HepG2 (cell line): Measurements from ENCODE around the gene ST6GALNAC6. TPM values are rescaled to one million over a fixed set of nuclear protein-coding genes. Genes with fewer than 3 reads are reported as not detected.

Experiments
- AGO2 ChIP-seq: fragments of 200-400 bp; formaldehyde crosslinking; optimal IDR thresholded peaks from 2 replicates; pipeline ENCODE3; 2017; ENCODE audit warnings: mild to moderate bottlenecking, low read depth, low read length, moderate library complexity
- BHLHE40 ChIP-seq: IDR thresholded peaks from 2 replicates; pipeline ENCODE4 v1.6.1; 2011; ENCODE audit warnings: low read length, improper control_type of control experiment
- CSRNP2 ChIP-seq: sonication (generic); formaldehyde crosslinking; conservative IDR thresholded peaks from 2 replicates; pipeline ENCODE4 v1.8.0; 2022; ENCODE audit warnings: low read depth, missing genetic modification reagents
- ETV5 ChIP-seq: IDR thresholded peaks from 2 replicates; pipeline ENCODE4 v1.6.1; 2018; ENCODE audit warnings: missing biosample characterization, missing genetic modification reagents, inconsistent platforms, borderline replicate concordance
- FOXC1 ChIP-seq: sonication (generic); formaldehyde crosslinking; IDR thresholded peaks from 2 replicates; pipeline ENCODE4 v1.8.0; 2022; ENCODE audit warnings: mild to moderate bottlenecking, missing genetic modification reagents, borderline replicate concordance
- GATAD2A ChIP-seq: IDR thresholded peaks from 2 replicates; pipeline ENCODE4 v1.6.1; 2016
- IRF2 ChIP-seq: IDR thresholded peaks from 2 replicates; pipeline ENCODE4 v1.6.1; 2018; ENCODE audit warnings: missing genetic modification reagents, missing compliant biosample characterization
- LBX2 ChIP-seq: sonication (generic); formaldehyde crosslinking; IDR thresholded peaks from 2 replicates; pipeline ENCODE4 v1.5.0; 2020; ENCODE audit warnings: missing genetic modification reagents, mild to moderate bottlenecking, borderline replicate concordance
- NFYB ChIP-seq: sonication (generic); formaldehyde crosslinking; IDR thresholded peaks from 2 replicates; pipeline ENCODE4 v1.4.0; 2020; ENCODE audit warnings: missing genetic modification reagents
- PATZ1 ChIP-seq: sonication (generic); formaldehyde crosslinking; IDR thresholded peaks from 2 replicates; pipeline ENCODE4 v1.4.0; 2020; ENCODE audit warnings: missing genetic modification reagents
- PITX1 ChIP-seq: sonication (generic); formaldehyde crosslinking; IDR thresholded peaks from 2 replicates; pipeline ENCODE4 v1.5.1; 2020; ENCODE audit warnings: mild to moderate bottlenecking, missing genetic modification reagents
- RAD21 ChIP-seq: fragments of 450-650 bp; formaldehyde crosslinking; IDR thresholded peaks from 2 replicates; pipeline ENCODE4 v1.5.0; 2020; ENCODE audit warnings: mild to moderate bottlenecking
- RAD51 ChIP-seq: fragments of 450-650 bp; IDR thresholded peaks from 2 replicates; pipeline ENCODE4 v1.6.1; 2016; ENCODE audit warnings: borderline replicate concordance
- RXRA ChIP-seq: sonication (generic); formaldehyde crosslinking; IDR thresholded peaks from 2 replicates; pipeline ENCODE4 v1.5.1; 2020; ENCODE audit warnings: missing genetic modification reagents
- SAP130 ChIP-seq: IDR thresholded peaks from 2 replicates; pipeline ENCODE4 v1.6.1; 2016; ENCODE audit warnings: low read depth
- STAG1 ChIP-seq: sonication (generic); formaldehyde crosslinking; IDR thresholded peaks from 2 replicates; pipeline ENCODE4 v1.4.0; 2020; ENCODE audit warnings: missing genetic modification reagents
- ZBTB38 ChIP-seq: sonication (generic); formaldehyde crosslinking; IDR thresholded peaks from 2 replicates; pipeline ENCODE4 v1.5.1; 2020; ENCODE audit warnings: mild to moderate bottlenecking, missing genetic modification reagents
- ZFY ChIP-seq: sonication (generic); formaldehyde crosslinking; IDR thresholded peaks from 2 replicates; pipeline ENCODE4 v1.4.0; 2020; ENCODE audit warnings: missing genetic modification reagents
- ZMAT3 ChIP-seq: sonication (generic); formaldehyde crosslinking; conservative IDR thresholded peaks from 2 replicates; pipeline ENCODE4 v1.7.0; 2021; ENCODE audit warnings: missing genetic modification reagents
- ZMYM3 ChIP-seq: sonication (generic); formaldehyde crosslinking; IDR thresholded peaks from 2 replicates; pipeline ENCODE4 v1.5.1; 2020; ENCODE audit warnings: mild to moderate bottlenecking, missing genetic modification reagents
- ZNF143 ChIP-seq: sonication (generic); formaldehyde crosslinking; IDR thresholded peaks from 2 replicates; pipeline ENCODE4 v1.4.0; 2020; ENCODE audit warnings: missing genetic modification reagents
- ZNF160 ChIP-seq: sonication (generic); formaldehyde crosslinking; IDR thresholded peaks from 2 replicates; pipeline ENCODE4 v1.8.0; 2022; ENCODE audit warnings: mild to moderate bottlenecking, inconsistent platforms, missing genetic modification reagents
- ZNF883 ChIP-seq: sonication (generic); formaldehyde crosslinking; IDR thresholded peaks from 2 replicates; pipeline ENCODE4 v1.5.1; 2020; ENCODE audit warnings: mild to moderate bottlenecking, missing genetic modification reagents; ENCODE audit errors: not compliant biosample characterization
- polyA plus RNA-seq, 8 experiments: library from polyadenylated mRNA; depleted of rRNA in 3 of 8; stranded (reverse) in 7 of 8; unstranded in 1 of 8; fragments of >200 nt; fragmentation: Illumina TruSeq in 4 of 8; extraction: Trizol in 4 of 8; gene quantifications; 2 replicates each; pipeline versions ENCODE4 v1.2.1 to v1.2.3, GENCODE V29; 2011 to 2016; ENCODE audit warnings: low read depth in 4 of 8, missing spikeins in 1 of 8, mixed read lengths in 1 of 8; ENCODE audit not compliant: insufficient read depth in 1 of 8
- total RNA-seq, 5 experiments: library from RNA; depleted of rRNA; stranded (reverse); fragments of >200 nt; fragmentation: Illumina TruSeq; extraction: Trizol; gene quantifications; 2 replicates each; pipeline ENCODE4 v1.2.3, GENCODE V29; 2016; ENCODE audit warnings: low read depth in 1 of 5
- TF ChIP-seq, protein P1 (sequence below): sonication (generic); formaldehyde crosslinking; IDR thresholded peaks from 2 replicates; pipeline ENCODE4 v1.4.0; 2020; ENCODE audit warnings: missing genetic modification reagents, borderline replicate concordance

Gene ST6GALNAC6
- total and polyA plus RNA-seq, 2 of the 13 experiments (the other 11 are each of a cell fraction or from before 2014, with no cell fraction given), result 18.5 to 65.4 TPM

GRCh38 chr9:127942216-127943010, 43.0 kb upstream of the ST6GALNAC6 start (continued):
- TF ChIP-seq CSRNP2, result no peak
- TF ChIP-seq ZNF143 (CRISPR knock-in tag), result 0 out of 2 replicates have a peak, but pooled peaks have one; percentile 30
- TF ChIP-seq AGO2, result peak; percentile 94
- peak; percentile 11 for TF ChIP-seq ZNF883 (CRISPR knock-in tag)
- peak; percentile 61 for TF ChIP-seq STAG1 (CRISPR knock-in tag)
- peak; percentile 60 for TF ChIP-seq RAD21 (CRISPR knock-in tag)
- TF ChIP-seq RAD51, result no peak
- TF ChIP-seq ZMYM3, result 0 out of 2 replicates have a peak, but pooled peaks have one; percentile 36
- peak; percentile 27; the same call in 1 of the 2 replicates for TF ChIP-seq FOXC1 (CRISPR knock-in tag)
- TF ChIP-seq IRF2 (CRISPR knock-in tag), result 0 out of 2 replicates have a peak, but pooled peaks have one; percentile 29
- TF ChIP-seq, protein P1, sequence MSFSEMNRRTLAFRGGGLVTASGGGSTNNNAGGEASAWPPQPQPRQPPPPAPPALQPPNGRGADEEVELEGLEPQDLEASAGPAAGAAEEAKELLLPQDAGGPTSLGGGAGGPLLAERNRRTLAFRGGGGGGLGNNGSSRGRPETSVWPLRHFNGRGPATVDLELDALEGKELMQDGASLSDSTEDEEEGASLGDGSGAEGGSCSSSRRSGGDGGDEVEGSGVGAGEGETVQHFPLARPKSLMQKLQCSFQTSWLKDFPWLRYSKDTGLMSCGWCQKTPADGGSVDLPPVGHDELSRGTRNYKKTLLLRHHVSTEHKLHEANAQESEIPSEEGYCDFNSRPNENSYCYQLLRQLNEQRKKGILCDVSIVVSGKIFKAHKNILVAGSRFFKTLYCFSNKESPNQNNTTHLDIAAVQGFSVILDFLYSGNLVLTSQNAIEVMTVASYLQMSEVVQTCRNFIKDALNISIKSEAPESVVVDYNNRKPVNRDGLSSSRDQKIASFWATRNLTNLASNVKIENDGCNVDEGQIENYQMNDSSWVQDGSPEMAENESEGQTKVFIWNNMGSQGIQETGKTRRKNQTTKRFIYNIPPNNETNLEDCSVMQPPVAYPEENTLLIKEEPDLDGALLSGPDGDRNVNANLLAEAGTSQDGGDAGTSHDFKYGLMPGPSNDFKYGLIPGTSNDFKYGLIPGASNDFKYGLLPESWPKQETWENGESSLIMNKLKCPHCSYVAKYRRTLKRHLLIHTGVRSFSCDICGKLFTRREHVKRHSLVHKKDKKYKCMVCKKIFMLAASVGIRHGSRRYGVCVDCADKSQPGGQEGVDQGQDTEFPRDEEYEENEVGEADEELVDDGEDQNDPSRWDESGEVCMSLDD, result no peak
- TF ChIP-seq ZFY (CRISPR knock-in tag), result peak; percentile 37; the same call in 1 of the 2 replicates
- TF ChIP-seq SAP130 (CRISPR knock-in tag), result 0 out of 2 replicates have a peak, but pooled peaks have one; percentile 29
- TF ChIP-seq PITX1 (CRISPR knock-in tag), result 0 out of 2 replicates have a peak, but pooled peaks have one; percentile 48
- TF ChIP-seq BHLHE40, result peak; percentile 16; the same call in 1 of the 2 replicates
- TF ChIP-seq RXRA (CRISPR knock-in tag), result 0 out of 2 replicates have a peak, but pooled peaks have one; percentile 25
- 0 out of 2 replicates have a peak, but pooled peaks have one; percentile 10 for TF ChIP-seq LBX2 (CRISPR knock-in tag)
- 0 out of 2 replicates have a peak, but pooled peaks have one; percentile 59 for TF ChIP-seq ZMAT3 (CRISPR knock-in tag)
- 0 out of 2 replicates have a peak, but pooled peaks have one; percentile 16 for TF ChIP-seq PATZ1 (CRISPR knock-in tag)
- TF ChIP-seq NFYB (CRISPR knock-in tag), result no peak
- 0 out of 2 replicates have a peak, but pooled peaks have one; percentile 14 for TF ChIP-seq GATAD2A (CRISPR knock-in tag)
- TF ChIP-seq ETV5 (CRISPR knock-in tag), result 0 out of 2 replicates have a peak, but pooled peaks have one; percentile 12
- 0 out of 2 replicates have a peak, but pooled peaks have one; percentile 27 for TF ChIP-seq ZNF160 (CRISPR knock-in tag)
- TF ChIP-seq ZBTB38 (CRISPR knock-in tag), result peak; percentile 47; the same call in 1 of the 2 replicates
